Lung (tissue), 16 donors: ENCODE measurements around the gene CFAP206. TPM values are rescaled to one million over a fixed set of nuclear protein-coding genes. Genes with fewer than 3 reads are reported as not detected.

Experiments
- ATAC-seq: fragments of 200-7000 bp; cut with Tn5 transposase; one replicate; pipeline ENCODE4 v1.9.1; 2020; ENCODE audit warnings: moderate number of reproducible peaks; ENCODE audit not compliant: insufficient read depth, low FRiP score
- DNase-seq, 3 donors: peaks; one replicate each; pipeline ENCODE4 v3.0.0-alpha.2; 2013 to 2017
- H3K27ac ChIP-seq, 2 donors: one replicate each; pipeline ENCODE4 v1.5.1; 2013; ENCODE audit warnings: mild to moderate bottlenecking in 2 of 2, moderate library complexity in 2 of 2, control low read depth in 1 of 2, inconsistent platforms in 1 of 2, low read depth in 1 of 2, low read length in 1 of 2
- H3K27me3 ChIP-seq, 3 donors: one replicate each; pipeline ENCODE4 v1.5.1; 2013; ENCODE audit warnings: low read length in 2 of 3; ENCODE audit not compliant: control insufficient read depth in 3 of 3, insufficient read depth in 3 of 3
- H3K36me3 ChIP-seq, 4 donors: one replicate each; pipeline ENCODE4 v1.5.1; 2013; ENCODE audit warnings: low read length in 4 of 4, mild to moderate bottlenecking in 1 of 4, moderate library complexity in 1 of 4; ENCODE audit not compliant: control insufficient read depth in 4 of 4, insufficient read depth in 4 of 4
- H3K4me1 ChIP-seq, 5 donors: one replicate each; pipeline ENCODE4 v1.5.1; 2013; ENCODE audit warnings: low read length in 5 of 5, mild to moderate bottlenecking in 2 of 5, moderate library complexity in 1 of 5; ENCODE audit not compliant: control insufficient read depth in 5 of 5, insufficient read depth in 5 of 5
- H3K4me3 ChIP-seq: one replicate; pipeline ENCODE4 v1.5.1; 2013; ENCODE audit warnings: mild to moderate bottlenecking, control low read depth, moderate library complexity
- H3K9ac ChIP-seq, 2 donors: one replicate each; pipeline ENCODE4 v1.5.1; 2013; ENCODE audit warnings: low read length in 2 of 2, control low read depth in 1 of 2; ENCODE audit not compliant: insufficient read depth in 1 of 2
- H3K9me3 ChIP-seq, 4 donors: one replicate each; pipeline ENCODE4 v1.5.1; 2013; ENCODE audit warnings: low read length in 3 of 4, mild to moderate bottlenecking in 1 of 4, moderate library complexity in 1 of 4; ENCODE audit not compliant: control insufficient read depth in 4 of 4, insufficient read depth in 3 of 4
- CTCF ChIP-seq: IDR thresholded peaks from 2 replicates; pipeline ENCODE4 v1.5.1; 2012; ENCODE audit warnings: mild to moderate bottlenecking; ENCODE audit errors: control extremely low read depth, extremely low read depth
- WGBS, 2 donors: extraction: QIAGEN DNeasy Blood & Tissue Kit; methylation state at CpG; one replicate each; pipeline ENCODE4 v1.1.7; 2013; 5-methylcytosine and 5-hydroxymethylcytosine counted together
- long read RNA-seq, 5 donors: transcript quantifications; one replicate each; lab custom pipeline, GENCODE V29; 2026
- polyA plus RNA-seq, 2 donors: library from polyadenylated mRNA; stranded (reverse); fragments of 200-250 nt; gene quantifications; one replicate each; pipeline ENCODE4 v1.2.1, GENCODE V29; 2013
- total RNA-seq, 2 donors: library from RNA; depleted of rRNA in 1 of 2; stranded (reverse); fragments of >200 nt in 1 of 2; gene quantifications; one replicate each; pipeline ENCODE4 v1.2.1, GENCODE V29; 2014 to 2021
- donor health status: control.
- donor health status: control.
- donor health status: Bipolar disorder and iron deficiency.
- donor health status: healthy.
- donor health status: DM: yes; HTN: yes; CAD: no.

Gene CFAP206
- total RNA-seq (10 to 100 TPM; 10.9 to 15.0 TPM), polyA plus RNA-seq (1 to 10 TPM; 2.3 to 5.0 TPM)
- long read RNA-seq, donor 1, partial matches to known transcripts = 0 of 2 reads
- long read RNA-seq, donor 1, other reads (novel, unspliced or antisense) = 0 of 2 reads
- long read RNA-seq, donor 2, partial matches to known transcripts = 0 of 1 reads
- long read RNA-seq, donor 2, other reads (novel, unspliced or antisense) = 0 of 1 reads
- long read RNA-seq, donor 3, partial matches to known transcripts = 0 of 1 reads
- long read RNA-seq, donor 3, other reads (novel, unspliced or antisense) = 0 of 1 reads
- long read RNA-seq, donor 4 = 0 reads
- long read RNA-seq, donor 5 = 0 reads

GRCh38 chr6:87407901-87408720 is at the start of gene CFAP206:
CFAP206 (plus strand) TSS chr6:87407972; CDS start chr6:87409840, 1,868 bp downstream.
- peak; percentile 89 for ATAC-seq
- Histone ChIP-seq H3K4me3 (peak within 1 kb of the TSS; percentile 95), H3K27ac (peak within 1 kb of the TSS; percentile 88 to 93), H3K9ac (peak within 1 kb of the TSS; percentile 69 to 93), H3K27me3 (no peaks in the 10 kb centered on the region), H3K4me1 (no peaks in the 10 kb centered on the region), H3K9me3 (no peaks in the 10 kb centered on the region), H3K36me3 (no peaks in the 10 kb centered on the region)
- DNase-seq = peak; percentile 84 to 91 (median 90)
- no peak for TF ChIP-seq CTCF
- WGBS, 2 donors = 0% methylated on average over 66 to 67 of the region's 82 CpGs

GRCh38 chr6:87364602-87365252 is 43.0 kb upstream of the CFAP206 start:
- Histone ChIP-seq H3K27me3 (no peaks in the 10 kb centered on the region), H3K9ac (no peak overlapping the region), H3K36me3 (peaks cover 0 to 3% (median 1%) of the 10 kb centered on the region in 4 donors), H3K4me3 (no peak overlapping the region), H3K27ac (no peak overlapping the region), H3K9me3 (peaks cover 0 to 9% (median 1%) of the 10 kb centered on the region in 4 donors), H3K4me1 (no peaks in the 10 kb centered on the region)
- ATAC-seq = no peak
- DNase-seq = no peak
- TF ChIP-seq CTCF = no peak
- WGBS, 2 donors = 72 to 78% methylated on average over 5 of the region's 5 CpGs

GRCh38 chr6:87366072-87366827 is 41.5 kb upstream of the CFAP206 start:
- Histone ChIP-seq H3K4me3 (no peak overlapping the region), H3K9ac (no peak overlapping the region), H3K36me3 (no peaks in the 10 kb centered on the region), H3K9me3 (peaks cover 0 to 9% (median 1%) of the 10 kb centered on the region in 4 donors), H3K4me1 (no peaks in the 10 kb centered on the region), H3K27ac (no peak overlapping the region), H3K27me3 (no peaks in the 10 kb centered on the region)
- ATAC-seq (no peak), DNase-seq (no peak)
- TF ChIP-seq CTCF = no peak
- WGBS, 2 donors = 95 to 96% methylated on average over 4 of the region's 4 CpGs
